SK-N-MC (cell line): ENCODE measurements around the gene LRRTM3.

Experiments
- DNase-seq: peaks from one replicate; pipeline ENCODE4 v3.0.0-alpha.2; 2011; ENCODE audit warnings: low read depth, low spot score
- H3K27ac ChIP-seq: fragments of 200-600 bp; sonication (generic); 2 replicates; pipeline ENCODE4 v1.5.1; 2016; ENCODE audit warnings: mixed run types
- H3K36me3 ChIP-seq: fragments of 200-600 bp; sonication (generic); 2 replicates; pipeline ENCODE4 v1.6.1; 2017; ENCODE audit warnings: antibody characterized with exemption, low read length, mixed read lengths; ENCODE audit not compliant: insufficient read depth
- H3K4me3 ChIP-seq: fragments of 200-600 bp; sonication (generic); 2 replicates; pipeline ENCODE4 v1.5.1; 2016
- H3K9ac ChIP-seq: fragments of 200-600 bp; sonication (generic); 2 replicates; pipeline ENCODE4 v1.8.0; 2017; ENCODE audit warnings: mixed run types, mixed read lengths; ENCODE audit not compliant: insufficient read length
- H3K9me3 ChIP-seq: fragments of 200-600 bp; sonication (generic); 2 replicates; pipeline ENCODE4 v1.6.1; 2017; ENCODE audit warnings: low read depth, mild to moderate bottlenecking, antibody characterized with exemption, low read length, moderate library complexity, mixed read lengths
- EZH2 ChIP-seq: fragments of 200-600 bp; sonication (generic); IDR thresholded peaks from one replicate; pipeline ENCODE4 v1.6.1; 2017; ENCODE audit warnings: antibody characterized with exemption
- FOXP2 ChIP-seq: optimal IDR thresholded peaks from 2 replicates; pipeline ENCODE3; 2011; ENCODE audit warnings: mild to moderate bottlenecking, moderate library complexity; ENCODE audit not compliant: insufficient read depth; ENCODE audit errors: extremely low read length, control extremely low read depth
- POLR2AphosphoS5 ChIP-seq: IDR thresholded peaks from 2 replicates; pipeline ENCODE4 v1.6.1; 2012; ENCODE audit warnings: mild to moderate bottlenecking, low read depth, low read length, borderline replicate concordance

LRRTM3 gene

DNA sequence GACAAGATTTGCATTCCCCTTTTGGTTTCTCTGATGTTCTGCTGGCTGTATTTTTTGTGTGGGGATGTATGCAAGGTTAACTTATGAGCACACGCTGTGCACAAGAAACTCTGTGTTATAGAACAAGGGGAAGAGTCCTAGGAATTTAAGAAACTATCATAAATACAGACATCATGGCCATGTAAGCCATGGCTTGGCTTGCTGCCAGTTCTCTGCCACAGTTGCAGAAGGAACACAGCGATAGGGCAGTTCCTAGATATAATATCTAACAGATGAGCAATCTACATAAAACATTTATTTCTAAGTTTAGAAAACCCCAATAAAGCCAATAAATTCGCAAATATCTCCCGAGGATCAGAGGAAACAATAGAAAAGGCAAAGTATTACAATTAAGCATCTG, 153.3 kb downstream of the LRRTM3 start:
- DNase-seq = peak; percentile 24
- no peak overlapping the region; the same call in 1 of the 2 replicates for H3K4me3 ChIP-seq
- 0 out of 2 replicates have a peak overlapping the region, but pooled peaks have one; percentile 31 for H3K27ac ChIP-seq
- H3K9me3 ChIP-seq = no peaks in the 10 kb centered on the region
- no peak overlapping the region for H3K9ac ChIP-seq
- H3K36me3 ChIP-seq = no peaks in the 10 kb centered on the region
- TF ChIP-seq POLR2AphosphoS5 (no peak), FOXP2 (no peak), EZH2 (no peak)

DNA sequence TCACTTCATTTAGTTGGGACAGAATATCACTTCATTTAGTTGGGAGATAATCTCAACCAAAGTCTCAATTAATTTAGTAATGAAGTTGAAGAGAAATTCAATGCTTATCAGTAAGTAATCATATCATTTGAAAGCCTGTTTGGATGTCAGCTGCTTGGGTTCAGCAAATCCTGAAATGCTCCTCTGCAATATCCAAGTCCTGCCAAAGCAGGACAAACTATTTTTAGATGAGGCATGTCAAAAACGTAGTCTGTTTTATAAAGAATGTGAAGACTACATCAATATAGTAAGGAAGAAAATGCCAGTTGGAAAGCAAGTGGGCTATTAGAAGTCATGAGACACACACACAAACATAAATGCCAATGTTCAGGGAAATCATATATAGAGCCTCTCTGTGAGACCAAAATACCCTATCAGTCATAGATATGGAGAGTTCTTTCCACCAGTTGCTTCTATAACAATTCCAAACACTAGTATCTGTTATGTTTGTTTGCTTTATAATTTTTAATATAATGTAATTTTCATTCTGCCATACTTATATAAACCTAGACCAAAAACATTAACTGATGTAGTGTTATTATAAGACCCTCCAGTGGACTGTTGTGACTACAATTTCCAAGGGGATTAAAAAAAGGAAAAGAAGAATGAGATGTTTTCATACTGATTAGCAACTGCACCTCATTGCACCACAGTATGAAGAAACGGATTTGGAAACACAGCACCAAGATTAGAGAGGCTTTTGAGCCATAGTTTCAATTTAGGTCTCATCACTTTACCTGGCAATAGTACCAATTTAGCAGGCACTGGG, 160.7 kb downstream of the LRRTM3 start:
- DNase-seq = no peak
- no peaks in the 10 kb centered on the region for H3K36me3 ChIP-seq
- no peak overlapping the region for H3K27ac ChIP-seq
- H3K9me3 ChIP-seq = no peaks in the 10 kb centered on the region
- no peak overlapping the region for H3K9ac ChIP-seq
- TF ChIP-seq POLR2AphosphoS5 = no peak
- no peak for TF ChIP-seq EZH2
- no peak overlapping the region for H3K4me3 ChIP-seq

DNA sequence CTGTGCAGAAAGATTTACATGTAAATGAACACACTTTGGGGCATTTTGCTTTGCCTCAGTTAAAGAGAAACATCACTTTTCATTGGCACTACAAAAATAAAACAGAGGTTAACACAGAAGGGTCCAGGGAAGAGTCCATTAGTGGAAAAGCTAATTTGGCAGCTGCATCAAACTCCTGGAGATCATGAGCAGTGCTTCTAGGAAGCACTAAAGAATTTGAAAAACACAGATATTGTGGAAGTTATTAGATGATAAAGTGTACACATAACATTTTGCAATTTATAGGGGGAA, 161.2 kb downstream of the LRRTM3 start:
- no peak overlapping the region for H3K27ac ChIP-seq
- H3K9me3 ChIP-seq = no peaks in the 10 kb centered on the region
- no peak overlapping the region for H3K9ac ChIP-seq
- TF ChIP-seq EZH2 = no peak
- TF ChIP-seq POLR2AphosphoS5 = no peak
- no peak for TF ChIP-seq FOXP2
- H3K36me3 ChIP-seq = no peaks in the 10 kb centered on the region
- H3K4me3 ChIP-seq = no peak overlapping the region
- no peak for DNase-seq

DNA sequence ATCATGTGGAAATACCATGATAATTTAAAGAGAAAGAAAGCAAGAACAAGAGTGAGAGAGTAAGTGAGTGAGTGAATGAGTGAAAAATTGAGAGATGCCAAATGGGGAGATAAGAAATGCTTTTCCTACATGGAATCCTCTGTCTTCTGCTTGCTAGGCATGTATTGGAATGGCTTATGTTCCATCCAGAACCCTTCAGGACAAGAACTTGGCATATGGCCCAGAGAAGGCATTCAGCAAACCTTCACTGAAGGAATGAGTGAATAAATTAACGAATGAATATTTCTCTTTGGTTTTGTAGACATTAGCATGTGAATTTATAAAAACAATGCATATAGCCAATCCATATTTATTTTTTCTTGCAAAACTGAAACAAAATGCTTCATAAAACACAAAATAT, 162.2 kb downstream of the LRRTM3 start:
- peak; percentile 16 for DNase-seq
- no peaks in the 10 kb centered on the region for H3K36me3 ChIP-seq

DNA sequence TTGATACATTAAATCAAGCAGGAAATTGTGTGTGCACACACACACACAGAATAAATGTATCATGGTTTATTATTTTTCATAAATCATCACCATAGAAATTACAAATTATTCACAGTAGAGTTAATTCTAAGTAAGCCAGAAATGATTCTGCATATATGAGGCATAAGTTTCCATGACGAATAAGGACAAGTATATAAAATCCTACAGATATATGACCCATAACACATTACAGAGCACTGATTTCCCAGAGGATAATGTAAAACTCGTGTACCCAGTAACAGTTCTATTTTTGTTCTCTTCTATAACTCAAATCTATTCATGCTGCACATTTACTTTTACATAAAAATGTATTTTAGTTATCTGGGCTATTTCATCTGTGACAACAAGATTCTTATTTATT, 169.7 kb downstream of the LRRTM3 start:
- no peak for TF ChIP-seq POLR2AphosphoS5
- TF ChIP-seq FOXP2 = no peak
- no peak for TF ChIP-seq EZH2
- no peaks in the 10 kb centered on the region for H3K9me3 ChIP-seq

More for the DNA sequence above, 162.2 kb downstream of the LRRTM3 start:
- Histone ChIP-seq H3K4me3 (0 out of 2 replicates have a peak overlapping the region, but pooled peaks have one; percentile 0), H3K27ac (no peak overlapping the region; the same call in 1 of the 2 replicates), H3K9me3 (no peaks in the 10 kb centered on the region), H3K9ac (no peak overlapping the region)
- TF ChIP-seq EZH2 (no peak), POLR2AphosphoS5 (no peak)

DNA sequence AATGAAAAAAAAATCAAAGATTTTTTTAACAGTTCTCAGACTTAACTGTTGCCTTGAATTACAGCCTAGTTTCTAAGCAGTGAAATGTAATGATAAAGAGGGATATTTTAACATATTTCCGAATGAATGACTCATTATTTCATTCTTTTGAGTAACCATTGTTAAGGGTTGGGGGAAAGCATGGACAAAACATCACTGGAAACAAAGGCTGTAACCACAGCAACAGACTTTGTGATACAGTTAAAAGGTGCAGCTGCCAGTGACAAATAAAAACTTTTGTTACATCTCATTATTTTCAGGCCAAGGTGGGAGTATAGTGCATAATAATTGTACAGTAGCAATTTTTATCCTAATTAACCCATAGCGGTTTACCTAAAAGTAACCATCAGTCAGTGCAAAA, 172.6 kb downstream of the LRRTM3 start:
- H3K36me3 ChIP-seq = no peaks in the 10 kb centered on the region
- no peaks in the 10 kb centered on the region for H3K9me3 ChIP-seq
- no peak overlapping the region for H3K27ac ChIP-seq
- no peak for DNase-seq
- no peak overlapping the region for H3K9ac ChIP-seq
- no peak overlapping the region for H3K4me3 ChIP-seq
- TF ChIP-seq FOXP2 (no peak), EZH2 (no peak), POLR2AphosphoS5 (no peak)

More for the DNA sequence above, 169.7 kb downstream of the LRRTM3 start:
- Histone ChIP-seq H3K9ac (no peak overlapping the region), H3K36me3 (no peaks in the 10 kb centered on the region), H3K27ac (peak overlapping the region; percentile 73; the same call in 1 of the 2 replicates), H3K4me3 (no peak overlapping the region; the same call in 1 of the 2 replicates)
- DNase-seq = no peak

DNA sequence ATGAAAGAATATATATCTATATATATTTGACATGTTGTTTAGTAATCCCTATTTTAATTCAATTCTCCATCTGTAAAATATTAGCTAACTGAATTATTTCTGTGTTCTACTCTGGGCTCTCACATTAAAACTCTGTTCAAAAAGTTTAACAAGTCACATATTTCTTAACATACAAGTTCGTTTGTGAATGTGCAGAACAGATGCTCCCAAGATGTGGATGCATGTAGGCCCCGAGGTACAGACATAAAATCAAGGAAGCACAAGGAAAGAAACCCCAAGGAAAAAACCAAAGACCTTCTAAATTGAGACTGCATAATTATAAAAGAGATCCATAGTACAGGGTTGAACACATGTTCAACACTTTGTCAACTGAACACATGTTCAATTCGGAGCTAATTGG, 175.1 kb downstream of the LRRTM3 start:
- Histone ChIP-seq H3K9ac (no peak overlapping the region), H3K27ac (peak overlapping the region; percentile 96), H3K9me3 (no peaks in the 10 kb centered on the region), H3K36me3 (no peaks in the 10 kb centered on the region), H3K4me3 (peak overlapping the region; percentile 39)
- no peak for DNase-seq
- TF ChIP-seq FOXP2 (no peak), POLR2AphosphoS5 (no peak), EZH2 (no peak)

DNA sequence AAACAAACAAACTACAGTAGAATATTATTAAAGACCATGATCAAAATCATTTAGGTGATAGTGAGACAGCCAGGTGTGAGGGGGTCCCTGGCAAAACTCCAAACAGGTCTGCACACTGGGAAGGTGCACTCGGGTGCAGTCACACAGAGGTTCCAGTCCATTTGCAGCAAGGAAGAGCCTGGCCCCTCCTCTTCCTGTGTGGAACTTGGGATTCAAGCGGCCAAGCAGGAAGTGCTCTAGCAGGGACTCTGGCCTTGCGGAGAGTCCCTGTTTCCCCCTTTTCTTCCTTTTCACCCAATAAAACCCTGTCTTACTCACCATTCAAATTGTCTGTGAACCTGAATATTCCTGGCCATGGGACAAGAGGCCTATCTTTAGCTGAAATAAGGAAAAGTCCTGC, 181.8 kb downstream of the LRRTM3 start:
- TF ChIP-seq POLR2AphosphoS5 (no peak), EZH2 (no peak), FOXP2 (no peak)

DNA sequence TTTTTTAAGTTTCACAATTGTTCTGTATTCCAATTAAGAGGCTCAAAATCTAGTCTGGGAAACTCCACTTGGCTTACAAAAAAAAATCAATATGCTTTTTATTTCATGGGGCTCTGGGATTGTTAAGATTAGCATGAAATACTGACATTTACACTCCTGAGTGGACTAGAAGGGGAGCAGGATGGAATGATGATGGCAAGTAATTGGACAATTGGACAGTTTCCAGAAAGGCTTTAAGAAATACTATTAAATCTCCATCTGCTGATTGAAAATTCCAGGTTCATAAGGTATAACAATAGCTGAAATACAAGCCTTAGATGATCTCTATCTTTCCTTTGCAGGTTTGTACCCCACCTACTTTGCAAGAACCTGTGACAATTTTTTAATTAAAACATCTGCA, 184.4 kb downstream of the LRRTM3 start:
- Histone ChIP-seq H3K9ac (no peak overlapping the region), H3K9me3 (no peaks in the 10 kb centered on the region), H3K36me3 (no peaks in the 10 kb centered on the region), H3K27ac (no peak overlapping the region), H3K4me3 (no peak overlapping the region)
- TF ChIP-seq EZH2 (no peak), POLR2AphosphoS5 (no peak), FOXP2 (no peak)
- DNase-seq = no peak

More for the DNA sequence above, 181.8 kb downstream of the LRRTM3 start:
- Histone ChIP-seq H3K36me3 (no peaks in the 10 kb centered on the region), H3K9ac (no peak overlapping the region), H3K9me3 (no peaks in the 10 kb centered on the region), H3K4me3 (no peak overlapping the region), H3K27ac (no peak overlapping the region)
- no peak for DNase-seq
